ENCODE data around the gene ZDHHC14.

DNA sequence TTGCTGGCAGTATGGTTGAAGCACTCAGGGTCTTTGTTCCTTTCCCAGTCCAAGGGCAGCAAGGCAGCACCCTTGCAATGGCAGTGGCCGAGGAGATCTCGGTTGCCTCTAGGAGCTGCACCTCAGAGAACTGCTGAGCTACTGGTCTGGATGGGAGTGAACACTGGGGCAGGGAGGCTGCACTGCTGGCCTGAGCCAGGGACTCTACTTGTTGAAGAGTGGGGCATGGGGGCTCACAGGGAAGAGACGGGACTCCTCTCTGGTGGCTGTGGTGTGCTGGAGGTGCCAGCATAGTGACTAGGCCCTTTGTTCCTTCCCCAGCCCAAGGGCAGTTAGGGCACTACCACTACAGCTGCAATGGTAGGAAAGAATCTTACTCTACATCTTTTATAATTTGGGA is 203.0 kb downstream of the ZDHHC14 start:
- TF ChIP-seq, protein P1, sequence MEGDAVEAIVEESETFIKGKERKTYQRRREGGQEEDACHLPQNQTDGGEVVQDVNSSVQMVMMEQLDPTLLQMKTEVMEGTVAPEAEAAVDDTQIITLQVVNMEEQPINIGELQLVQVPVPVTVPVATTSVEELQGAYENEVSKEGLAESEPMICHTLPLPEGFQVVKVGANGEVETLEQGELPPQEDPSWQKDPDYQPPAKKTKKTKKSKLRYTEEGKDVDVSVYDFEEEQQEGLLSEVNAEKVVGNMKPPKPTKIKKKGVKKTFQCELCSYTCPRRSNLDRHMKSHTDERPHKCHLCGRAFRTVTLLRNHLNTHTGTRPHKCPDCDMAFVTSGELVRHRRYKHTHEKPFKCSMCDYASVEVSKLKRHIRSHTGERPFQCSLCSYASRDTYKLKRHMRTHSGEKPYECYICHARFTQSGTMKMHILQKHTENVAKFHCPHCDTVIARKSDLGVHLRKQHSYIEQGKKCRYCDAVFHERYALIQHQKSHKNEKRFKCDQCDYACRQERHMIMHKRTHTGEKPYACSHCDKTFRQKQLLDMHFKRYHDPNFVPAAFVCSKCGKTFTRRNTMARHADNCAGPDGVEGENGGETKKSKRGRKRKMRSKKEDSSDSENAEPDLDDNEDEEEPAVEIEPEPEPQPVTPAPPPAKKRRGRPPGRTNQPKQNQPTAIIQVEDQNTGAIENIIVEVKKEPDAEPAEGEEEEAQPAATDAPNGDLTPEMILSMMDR (conservative IDR thresholded peaks at IDR 0.05 in 1 of 2, IDR thresholded peaks at IDR 0.05 in 1 of 2; ENCODE audit: extremely low read depth in 1 of 2, insufficient read depth in 1 of 2, low read depth in 1 of 2, low read length in 2 of 2): no peak
- no peak for TF ChIP-seq EZH2 (IDR thresholded peaks at IDR 0.05; ENCODE audit: borderline replicate concordance, low read length)
